Erythroblast (primary cell): Measurements from ENCODE around the gene TPRN.
A peak's percentile ranks its signal among the peaks of the same experiment; 100 is the strongest.

Source experiments
- DNase-seq, 2 experiments: peaks; one replicate each; lab custom pipeline; 2025; lab: John Stamatoyannopoulos, UW
- GATA1 ChIP-seq: IDR thresholded peaks from 2 replicates; pipeline ENCODE4 v1.6.1; 2011; ENCODE audit warnings: low read depth, mild to moderate bottlenecking, control low read depth, low read length, moderate library complexity
- POLR2A ChIP-seq: IDR thresholded peaks from 2 replicates; pipeline ENCODE4 v1.6.1; 2011; ENCODE audit warnings: mild to moderate bottlenecking, low read length

TPRN gene

GRCh38 chr9:137232510-137232909 lies 32.0 kb upstream of the TPRN start:
- TF ChIP-seq GATA1: no peak
- TF ChIP-seq POLR2A: no peak
- DNase-seq: no peak

- DNase-seq: no peak
- TF ChIP-seq POLR2A (no peak), GATA1 (no peak)
Measured at GRCh38 chr9:137232101-137232500, 31.6 kb upstream of the TPRN start.

GRCh38 chr9:137231372-137232039 lies 31.0 kb upstream of the TPRN start:
- TF ChIP-seq GATA1: no peak
- no peak for TF ChIP-seq POLR2A
- no peak for DNase-seq

- no peak for DNase-seq
- TF ChIP-seq POLR2A (no peak), GATA1 (no peak)
Measured at GRCh38 chr9:137230705-137231371, 30.3 kb upstream of the TPRN start, which contains the start of gene SLC34A3. Gene SLC34A3 (plus strand): TSS chr9:137230901. CDS start chr9:137231703, 802 bp downstream.

GRCh38 chr9:137229903-137230704 lies 29.6 kb upstream of the TPRN start:
- DNase-seq: no peak
- TF ChIP-seq POLR2A (no peak), GATA1 (no peak)

- TF ChIP-seq GATA1: no peak
- TF ChIP-seq POLR2A: no peak
- no peak for DNase-seq
Measured at GRCh38 chr9:137228968-137229896, 28.7 kb upstream of the TPRN start.

GRCh38 chr9:137228506-137228967 lies 28.0 kb upstream of the TPRN start:
- DNase-seq: no peak
- TF ChIP-seq GATA1 (no peak), POLR2A (no peak)

GRCh38 chr9:137227853-137228505 lies 27.4 kb upstream of the TPRN start:
- no peak for TF ChIP-seq GATA1
- no peak for TF ChIP-seq POLR2A
- no peak for DNase-seq

- no peak for TF ChIP-seq GATA1
- no peak for TF ChIP-seq POLR2A
- peak; percentile 80 to 88 for DNase-seq
Measured at GRCh38 chr9:137227054-137227852, 26.7 kb upstream of the TPRN start, which contains the start of gene RNF224. Gene RNF224 (plus strand): TSS chr9:137227502. CDS start chr9:137228336, 834 bp downstream.

- no peak for TF ChIP-seq GATA1
- TF ChIP-seq POLR2A: no peak
- no peak for DNase-seq
Measured at GRCh38 chr9:137226338-137227053, 26.0 kb upstream of the TPRN start.

- DNase-seq: no peak
- TF ChIP-seq GATA1: no peak
- no peak for TF ChIP-seq POLR2A
Measured at GRCh38 chr9:137225699-137226331, 25.3 kb upstream of the TPRN start.
